ENCODE measurements around the gene MX1.

Gene MX1

DNA sequence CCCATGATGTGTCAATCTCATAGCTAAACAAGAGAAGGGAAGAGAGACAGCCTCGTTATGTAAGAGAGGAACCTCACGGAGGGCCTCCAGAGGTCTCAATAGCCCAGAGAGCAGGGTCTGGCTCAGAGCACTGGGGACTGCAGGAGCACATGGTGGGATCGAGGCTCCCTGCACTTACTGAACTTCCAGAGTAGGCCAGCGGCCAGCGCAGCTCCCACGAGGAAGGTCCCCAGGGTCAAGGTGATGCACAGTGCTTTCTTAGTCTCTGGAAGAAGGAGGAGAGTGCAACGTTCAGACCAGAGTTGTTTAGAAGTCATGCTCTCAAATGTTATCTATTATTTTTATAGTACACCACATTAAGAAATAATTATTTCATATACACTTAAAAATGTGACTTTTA is 63.3 kb downstream of the MX1 start:
- no peak for DNase-seq (ENCODE audit: low read depth in 2 of 2)

DNA sequence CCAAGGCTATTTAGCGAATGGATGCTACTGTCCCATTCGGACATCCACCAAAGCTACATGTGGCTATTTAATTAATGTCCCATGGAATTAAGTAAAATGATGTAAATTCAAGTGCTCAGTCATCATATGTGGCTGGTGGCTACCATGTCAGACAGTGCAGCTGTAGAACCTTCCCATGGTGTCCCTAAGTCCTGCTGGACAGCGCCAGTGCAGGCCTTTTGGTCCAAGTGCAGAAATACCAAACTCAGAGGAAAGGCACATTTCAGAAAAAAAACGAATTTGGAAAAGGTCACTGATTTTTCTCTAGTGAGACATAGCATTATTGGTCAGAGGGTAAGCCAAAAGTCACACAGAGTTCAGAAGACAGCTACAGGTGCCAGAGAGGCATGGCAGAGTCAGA is 64.3 kb downstream of the MX1 start:
- DNase-seq (ENCODE audit: low read depth in 2 of 2): no peak

DNA sequence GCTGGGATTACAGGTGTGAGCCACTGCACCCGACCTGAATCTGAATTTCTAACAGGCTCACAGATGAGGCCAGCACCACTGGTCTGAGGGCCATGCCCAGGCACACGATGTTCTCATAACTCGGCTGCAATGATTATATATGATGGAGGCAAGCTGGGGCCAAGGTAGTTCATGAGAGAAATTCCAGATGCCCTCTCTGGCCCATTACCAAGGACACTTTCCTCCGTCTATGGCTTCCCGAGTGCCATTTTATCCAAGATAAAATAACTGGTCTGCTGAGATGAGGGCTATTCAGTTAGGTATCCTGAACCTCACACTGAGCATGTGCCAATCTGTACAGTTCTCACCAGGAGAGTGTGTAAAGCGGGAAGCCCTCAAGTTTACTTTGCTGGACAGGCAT is 65.4 kb downstream of the MX1 start:
- no peak for DNase-seq (ENCODE audit: low read depth in 2 of 2)

DNA sequence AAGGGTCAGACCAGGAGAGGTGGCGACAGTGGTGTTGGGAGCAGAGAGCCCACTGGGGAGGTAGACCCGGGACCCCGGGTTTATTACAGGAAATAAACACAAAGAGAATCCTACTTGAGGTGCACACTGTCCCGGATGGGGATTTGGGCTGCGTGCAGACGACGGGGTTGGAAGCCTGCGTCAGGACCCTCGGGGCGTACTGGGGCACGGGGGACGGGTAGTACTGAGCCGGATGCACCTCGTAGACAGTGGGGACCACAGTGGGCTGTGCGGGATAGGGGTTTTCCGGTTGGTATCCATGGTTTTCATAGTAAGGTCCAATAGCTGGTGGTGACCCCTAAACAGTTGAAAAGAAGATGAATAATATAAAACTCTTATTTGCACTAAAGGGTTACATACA is 68.2 kb downstream of the MX1 start:
- no peak for DNase-seq (ENCODE audit: low read depth in 2 of 2)

DNA sequence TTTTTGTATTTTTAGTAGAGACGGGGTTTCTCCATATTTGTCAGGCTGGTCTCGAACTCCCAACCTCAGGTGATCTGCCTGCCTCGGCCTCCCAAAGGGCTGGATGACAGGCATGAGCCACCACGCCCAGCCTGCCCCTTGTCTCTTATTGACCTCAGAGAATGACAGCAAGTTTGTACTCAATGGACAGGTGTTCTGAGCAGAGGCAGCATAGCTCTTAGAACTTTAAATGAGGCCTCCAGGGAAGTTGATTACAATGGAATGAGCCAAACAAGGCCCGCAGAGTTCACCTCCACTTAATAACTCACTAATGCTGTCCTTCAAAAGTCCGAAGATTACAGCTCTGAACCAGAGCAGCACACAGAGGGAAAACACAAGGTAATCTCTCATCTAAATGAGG is 71.0 kb downstream of the MX1 start:
- DNase-seq (ENCODE audit: low read depth in 2 of 2): no peak

DNA sequence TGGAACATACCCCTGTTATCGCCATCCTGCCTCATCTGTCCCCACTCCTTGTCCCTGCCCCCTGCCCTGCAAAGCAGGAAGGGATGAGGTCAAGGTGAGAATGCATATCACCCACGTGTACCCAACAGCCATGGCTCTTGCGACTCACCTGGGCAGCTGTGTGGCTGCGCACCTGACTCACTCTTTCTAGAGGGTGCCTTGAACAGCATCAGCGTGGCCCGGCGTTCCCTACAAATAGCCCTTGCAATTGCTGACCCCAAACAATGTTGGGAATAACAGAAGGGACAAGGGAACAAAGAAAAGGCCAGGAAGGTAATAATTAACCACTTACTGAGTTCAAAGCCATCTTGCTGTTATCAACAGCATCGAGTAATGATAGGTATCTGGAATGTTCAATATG is 71.7 kb downstream of the MX1 start:
- no peak for DNase-seq (ENCODE audit: low read depth in 2 of 2)

DNA sequence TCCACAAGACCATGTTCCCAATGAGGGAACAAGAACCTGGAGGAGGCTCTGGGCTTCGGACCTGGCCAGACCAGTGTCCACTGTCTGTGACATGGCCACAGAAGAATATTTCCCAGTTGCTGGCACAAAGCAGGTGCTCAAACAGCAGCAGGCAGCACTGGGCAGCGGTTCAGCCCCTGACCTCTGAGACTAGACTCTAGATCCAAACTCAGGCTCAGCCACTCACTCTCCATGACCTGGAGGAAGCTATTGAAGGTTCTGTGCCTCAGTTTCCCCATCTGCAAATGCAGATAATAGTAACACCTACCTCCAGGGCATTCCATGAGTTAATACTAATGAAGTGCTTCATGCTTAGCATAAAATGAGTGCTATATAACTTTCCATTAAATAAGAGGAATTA is 73.9 kb downstream of the MX1 start:
- DNase-seq (ENCODE audit: low read depth in 2 of 2): no peak

DNA sequence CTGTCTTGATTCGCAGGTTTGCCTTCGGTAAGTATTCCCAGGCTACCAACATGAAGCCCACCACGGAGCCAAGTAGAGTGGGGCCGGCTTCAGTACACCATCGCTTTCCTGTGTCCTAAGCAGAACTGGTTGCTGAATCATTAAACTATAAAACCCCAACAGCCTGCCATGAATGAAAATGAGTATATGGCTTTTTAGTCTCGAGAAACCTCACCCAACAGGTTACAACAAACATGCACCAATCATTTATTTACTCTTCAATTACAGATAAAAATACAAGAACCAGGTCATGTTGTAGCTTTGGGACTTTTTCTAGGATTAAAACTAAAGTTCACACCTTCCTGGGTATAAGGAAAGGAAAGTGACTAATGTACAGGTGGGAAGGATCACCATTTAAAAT is 74.3 kb downstream of the MX1 start:
- DNase-seq (ENCODE audit: low read depth in 2 of 2): no peak

DNA sequence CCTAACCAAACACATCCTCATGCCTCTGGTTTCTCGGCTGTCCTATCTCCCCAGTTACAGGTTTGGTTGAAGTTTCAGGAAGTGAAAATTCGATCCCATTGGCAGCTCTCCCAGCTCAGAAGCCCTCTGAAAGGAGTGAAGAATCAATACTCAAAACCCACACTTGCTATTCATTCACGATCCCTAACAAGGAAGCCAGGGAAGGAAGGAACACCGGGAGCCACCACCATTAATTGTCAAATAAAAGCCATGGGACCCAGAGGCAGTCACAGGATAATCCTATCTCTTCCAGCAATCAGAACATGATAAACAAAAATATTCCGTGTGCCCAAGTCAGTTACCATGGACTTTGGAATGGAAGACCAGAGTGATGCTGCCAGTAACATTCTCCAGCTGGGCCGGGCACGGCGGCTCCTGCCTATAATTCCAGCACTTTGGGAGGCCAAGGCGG is 74.9 kb downstream of the MX1 start:
- no peak for DNase-seq (ENCODE audit: low read depth in 2 of 2)

DNA sequence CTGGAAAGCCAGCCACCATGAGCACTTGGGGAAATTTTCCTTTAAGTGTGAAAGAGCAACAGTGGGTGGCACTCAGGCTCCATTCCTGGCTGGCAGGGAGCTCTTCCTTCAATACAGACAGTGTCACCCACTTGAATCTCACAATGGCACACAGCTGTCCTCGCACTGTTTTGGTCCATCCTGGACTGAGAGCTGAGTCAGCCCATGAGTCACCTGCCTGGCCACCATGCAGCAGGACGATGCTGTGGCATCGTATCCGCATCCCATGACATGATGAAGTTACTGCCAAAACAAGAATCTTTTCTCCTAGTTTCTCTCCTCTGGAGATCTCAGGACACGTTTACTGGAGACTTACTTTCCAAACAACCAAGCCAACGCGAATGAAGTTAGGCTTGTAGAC is 75.9 kb downstream of the MX1 start:
- no peak for DNase-seq (ENCODE audit: low read depth in 2 of 2)

DNA sequence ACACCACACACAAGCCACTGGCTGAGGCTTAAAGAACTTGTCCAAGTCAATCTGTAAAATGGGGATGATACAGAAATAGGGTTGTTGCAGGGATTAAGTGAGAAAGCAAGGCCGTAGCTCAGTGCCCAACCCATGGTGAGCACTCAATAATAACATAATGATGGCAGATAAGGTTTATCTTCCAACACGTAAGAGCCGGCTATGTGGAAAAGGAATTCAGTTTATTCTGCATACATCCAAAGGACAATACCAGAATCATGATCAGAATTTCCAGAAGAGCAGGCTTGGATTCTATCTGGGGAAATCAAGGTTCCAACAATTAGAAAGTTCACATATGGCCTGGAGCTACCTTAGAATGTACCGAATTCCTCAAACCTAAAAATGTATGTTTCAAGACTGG is 77.3 kb downstream of the MX1 start:
- DNase-seq (ENCODE audit: low read depth in 2 of 2): no peak

DNA sequence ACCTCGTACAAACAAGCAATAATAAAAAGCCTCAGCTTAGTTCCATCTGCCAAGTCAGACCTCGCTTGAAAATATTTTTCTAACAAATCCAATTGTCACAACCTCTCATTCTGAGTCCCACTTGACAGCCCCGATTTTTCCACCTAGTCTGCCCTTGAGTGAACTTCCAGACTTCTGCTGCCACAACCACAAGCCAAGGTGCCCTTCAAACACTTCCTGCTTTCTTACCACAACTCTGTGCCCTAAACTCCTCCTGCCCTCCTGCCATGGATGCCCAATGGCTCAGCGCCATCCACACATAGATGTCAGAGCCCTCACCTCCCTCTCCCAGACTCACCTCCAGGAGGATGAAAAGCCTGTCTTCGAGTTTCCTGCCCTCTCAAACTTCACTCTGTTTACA is 78.0 kb downstream of the MX1 start:
- DNase-seq (ENCODE audit: low read depth in 2 of 2): no peak

DNA sequence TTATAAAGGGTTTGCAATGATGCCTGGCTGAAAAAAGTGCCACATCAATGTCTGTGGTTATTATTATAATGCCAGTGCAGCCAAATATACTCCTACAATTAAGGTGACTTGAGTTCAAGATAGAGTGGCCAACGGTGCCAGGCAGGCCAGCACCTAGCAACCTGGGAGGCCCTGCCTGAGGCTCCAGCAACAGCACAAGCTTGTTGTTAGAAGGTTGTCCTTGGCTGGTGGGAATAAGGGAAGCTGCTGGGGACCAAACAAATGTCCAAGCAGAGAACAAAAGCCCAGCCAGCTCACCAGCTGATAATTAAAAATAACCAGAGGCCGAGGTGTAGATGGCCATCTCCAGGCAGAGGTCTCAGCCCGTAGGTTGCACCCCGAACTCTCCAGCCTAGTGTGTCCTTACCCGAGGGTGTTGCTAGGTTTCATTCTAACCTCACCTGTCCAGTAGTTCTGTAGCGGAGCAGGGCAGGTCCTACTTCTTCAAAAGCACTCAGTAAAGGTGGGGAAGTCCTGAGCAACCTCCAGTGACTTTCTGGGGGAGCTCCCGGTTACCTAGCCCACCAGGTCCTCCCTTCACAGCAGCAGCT is 80.1 kb downstream of the MX1 start:
- no peak for DNase-seq (ENCODE audit: low read depth in 2 of 2)

DNA sequence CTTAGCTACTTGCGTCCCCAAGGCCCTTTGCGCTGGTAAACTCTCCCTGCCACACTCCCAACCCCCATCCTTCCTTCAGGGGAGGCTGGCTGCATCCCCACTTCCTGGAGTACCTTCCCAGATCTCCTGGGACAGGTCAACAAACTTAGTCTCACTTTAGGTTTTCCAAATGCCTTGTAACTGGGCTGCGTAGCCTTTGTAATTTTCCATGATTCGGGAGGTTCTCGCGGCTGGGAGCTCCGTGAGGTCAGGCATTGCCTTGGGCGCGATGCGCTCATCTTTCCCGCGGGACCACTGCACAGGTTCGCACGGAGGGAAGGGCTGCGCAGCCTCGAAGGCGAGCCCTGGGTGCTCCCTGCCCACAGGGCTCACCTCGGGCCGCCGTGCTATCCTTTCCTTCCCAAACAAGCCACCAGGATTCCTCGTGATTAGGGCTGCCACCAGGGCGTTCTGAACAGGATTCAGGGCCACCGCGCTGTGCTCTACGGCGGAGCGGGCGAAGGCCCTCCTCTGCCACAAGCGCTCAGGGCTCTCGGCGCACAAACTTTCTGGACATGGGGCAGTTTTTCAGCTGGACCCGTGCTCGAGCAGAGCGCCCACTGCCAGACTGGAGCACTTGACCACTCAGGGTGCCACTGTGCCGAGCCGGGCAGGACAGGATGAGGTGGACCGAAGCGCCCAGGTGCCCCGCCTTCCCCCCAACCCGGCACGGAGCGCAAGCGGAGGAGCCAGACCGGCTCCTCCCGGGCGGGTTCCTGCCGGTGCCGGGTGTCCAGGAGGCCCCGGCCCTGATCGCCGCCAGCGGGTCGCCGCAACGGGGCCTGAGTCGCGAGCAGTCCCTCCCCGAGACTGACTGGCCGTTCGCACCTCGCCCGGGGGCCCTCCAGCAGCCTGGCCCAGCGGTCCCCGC is 80.8 kb downstream of the MX1 start:
- no peak for DNase-seq (ENCODE audit: low read depth in 2 of 2)

DNA sequence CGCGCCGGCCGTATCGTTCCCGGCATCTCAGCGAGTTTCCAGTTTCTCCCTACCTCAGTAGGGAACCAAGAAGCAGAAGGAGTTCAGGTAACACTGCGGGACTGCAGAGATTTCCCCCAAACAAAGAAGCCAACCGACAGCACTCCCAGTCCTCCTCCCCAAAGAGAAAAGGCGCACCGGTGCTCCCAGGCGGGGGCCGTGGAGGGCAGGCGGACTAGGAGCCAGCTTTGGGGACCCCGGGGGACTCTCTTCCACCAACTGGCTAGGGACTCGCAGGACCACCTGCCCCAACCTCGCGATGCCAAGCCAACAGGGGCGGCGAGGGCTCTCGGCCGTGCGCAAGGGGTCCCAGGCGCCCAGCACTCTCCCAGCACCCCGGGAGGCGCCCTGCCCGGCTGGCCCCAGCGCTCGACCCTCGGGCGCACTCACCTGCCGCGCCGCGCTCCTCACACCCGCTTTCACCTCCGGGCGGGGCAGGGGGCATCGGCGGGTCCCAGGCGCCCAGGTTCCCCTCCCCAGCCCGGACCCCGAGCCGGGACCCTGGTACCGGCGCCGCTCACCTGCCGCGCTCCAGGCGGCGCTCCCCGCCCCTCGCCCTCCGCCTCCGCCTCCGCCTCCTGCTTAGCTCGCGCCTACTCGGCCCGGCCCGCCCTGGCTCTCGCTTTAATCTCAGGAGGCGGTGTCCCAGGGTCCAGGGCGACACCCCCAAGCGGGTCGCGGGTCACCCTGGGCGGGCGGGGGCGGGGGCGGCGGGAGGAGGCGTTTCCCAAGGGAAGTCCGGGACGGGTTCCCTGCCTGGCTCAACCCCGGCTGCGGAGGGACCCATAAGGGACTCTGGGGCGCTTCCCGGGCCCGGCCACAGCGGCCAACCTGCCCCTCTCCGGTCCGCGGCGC is 81.7 kb downstream of the MX1 start, which contains the start of gene TMPRSS2:
TSS of gene TMPRSS2 (minus strand) at position 638 of the 894 bp plus-strand sequence. CDS start 10,025 bp downstream, outside the sequence.
- DNase-seq (ENCODE audit: low read depth in 2 of 2): no peak

DNA sequence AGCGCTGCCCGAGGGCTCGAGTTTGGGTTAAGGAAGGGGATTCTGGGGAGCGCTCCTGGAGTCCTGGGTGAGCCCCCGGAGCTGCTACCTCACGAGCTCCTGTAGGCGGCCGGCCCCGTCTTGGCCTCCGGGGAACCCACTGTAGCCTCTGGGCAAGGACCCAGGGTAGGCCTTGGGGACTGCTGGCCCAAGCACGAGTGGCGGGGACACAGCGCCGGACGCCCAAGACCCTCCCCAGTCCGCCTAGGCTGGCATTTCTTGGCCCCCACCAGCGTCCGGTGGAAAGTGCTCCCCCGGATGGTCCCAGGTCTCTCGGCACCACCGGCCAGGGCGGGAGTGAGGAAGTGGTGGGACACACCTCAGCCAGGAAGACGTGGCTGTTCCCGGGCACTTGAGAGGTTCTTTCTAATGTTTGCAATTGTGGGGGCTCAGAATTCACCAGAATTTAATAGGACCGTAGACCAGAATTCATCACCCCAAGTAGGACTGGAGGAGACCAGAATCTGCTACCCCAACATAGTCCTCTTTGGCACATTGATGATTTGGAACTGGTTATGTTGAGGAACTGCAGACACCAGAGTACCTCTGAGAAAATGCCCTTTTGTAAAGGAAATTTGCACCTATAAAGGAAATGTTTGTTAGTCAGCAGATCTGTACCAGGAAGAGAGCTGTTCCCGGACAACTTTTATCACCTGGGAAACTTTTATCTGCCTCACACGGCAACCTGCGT is 82.5 kb downstream of the MX1 start:
- DNase-seq (ENCODE audit: low read depth in 2 of 2): no peak
